GM10248 (cell line): ENCODE measurements around the gene EFCAB8.

Experiments used
- CTCF ChIA-PET: fragments of 300-600 bp; sonication (Branson Sonifier 250); formaldehyde crosslinking; extraction: SDS; loops from one replicate; lab custom pipeline; 2021; ENCODE audit warnings: antibody characterized with exemption; lab: Yijun Ruan, JAX
- POLR2A ChIA-PET: fragments of 350-650 bp; sonication (Branson Sonifier 250); formaldehyde crosslinking; extraction: SDS; loops from one replicate; lab custom pipeline; 2020; ENCODE audit warnings: antibody characterized with exemption; lab: Yijun Ruan, JAX
- DNase-seq: peaks from one replicate; pipeline ENCODE4 v3.0.0; 2012; ENCODE audit errors: extremely low spot score
- TF ChIP-seq, protein P1 (sequence below): IDR thresholded peaks from 2 replicates; pipeline ENCODE4 v1.5.1; 2012; ENCODE audit warnings: mild to moderate bottlenecking, low read depth; ENCODE audit errors: extremely low read depth, missing control alignments, control extremely low read depth

Gene EFCAB8

DNA sequence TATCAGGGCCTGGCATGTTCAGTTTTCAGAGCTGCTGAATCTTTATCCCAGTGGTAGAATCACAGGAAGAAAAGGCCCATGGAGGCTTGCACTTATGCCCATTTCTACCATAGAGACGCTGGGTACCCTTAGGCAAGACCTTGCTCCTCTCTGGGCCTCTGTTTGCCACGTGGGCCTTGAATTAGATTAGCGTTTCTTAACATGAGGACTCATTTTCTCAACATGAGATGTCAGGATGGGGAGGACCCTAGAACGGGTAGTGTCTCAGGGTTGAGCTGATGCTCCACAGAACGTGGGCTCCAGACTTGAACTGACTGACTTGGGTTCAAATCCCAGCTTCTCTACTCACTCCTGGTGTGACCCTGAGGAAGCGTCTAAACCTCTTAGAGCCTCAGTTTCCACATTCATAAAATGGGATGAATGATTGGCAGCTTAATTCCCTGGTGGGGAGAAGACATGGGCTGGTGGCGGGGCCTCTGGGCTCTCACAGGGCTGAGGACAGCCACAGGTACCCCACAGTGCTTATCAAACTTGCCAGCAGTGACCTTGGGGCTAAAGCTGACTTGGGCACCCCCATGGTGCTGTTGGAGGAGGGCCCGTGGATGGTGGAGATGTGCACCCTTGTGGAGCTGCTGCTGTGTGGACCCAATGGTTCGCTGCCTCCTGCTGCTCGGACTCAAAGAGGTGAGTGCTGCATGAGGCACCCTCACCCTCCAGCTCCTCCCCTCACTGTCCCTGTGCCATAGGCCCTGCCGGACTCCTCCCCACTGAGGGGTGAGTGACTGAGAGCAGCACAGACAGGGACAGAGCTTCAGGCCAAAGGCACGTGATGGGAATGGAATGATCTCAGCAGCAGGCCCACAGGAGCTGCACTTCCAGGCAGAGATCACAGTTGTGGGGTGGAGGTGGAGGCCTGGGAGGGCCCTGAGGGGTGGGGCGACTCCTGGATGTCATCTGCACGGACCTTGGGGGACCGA lies 117.3 kb downstream of the EFCAB8 start:
- CTCF ChIA-PET, result interaction anchor here (1.0 to 2.2 kb wide), 3 partner anchors 9 to 11 kb away, joined by 3 to 6 read pairs (median 4); no protein-coding TSS in a partner anchor
- POLR2A ChIA-PET, result no interaction called here

DNA sequence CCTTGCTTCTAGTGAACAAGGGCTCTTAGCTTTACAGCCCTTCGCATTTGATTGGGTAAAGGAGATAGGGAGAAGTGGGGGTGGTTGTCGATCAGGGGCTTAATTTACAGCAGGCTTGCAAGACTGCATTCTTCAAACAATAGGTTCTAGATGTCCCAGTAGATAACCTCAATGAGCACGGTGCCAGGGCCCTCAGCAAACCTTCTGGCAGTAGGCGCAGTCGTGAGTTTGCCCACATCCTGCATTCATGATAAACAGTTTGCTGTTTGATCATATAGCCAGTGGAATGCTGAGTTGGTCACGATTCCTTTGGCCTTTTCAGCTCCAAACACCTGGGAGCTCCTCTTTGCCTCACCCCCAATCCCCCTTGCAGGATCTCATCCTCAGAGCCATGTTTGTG lies 118.0 kb downstream of the EFCAB8 start:
- POLR2A ChIA-PET, result interaction anchor here (0.6 kb wide), 1 partner anchor 152 kb away, joined by 4 read pairs; no protein-coding TSS in a partner anchor

More for the DNA sequence above, 117.3 kb downstream of the EFCAB8 start:
- TF ChIP-seq, protein P1, sequence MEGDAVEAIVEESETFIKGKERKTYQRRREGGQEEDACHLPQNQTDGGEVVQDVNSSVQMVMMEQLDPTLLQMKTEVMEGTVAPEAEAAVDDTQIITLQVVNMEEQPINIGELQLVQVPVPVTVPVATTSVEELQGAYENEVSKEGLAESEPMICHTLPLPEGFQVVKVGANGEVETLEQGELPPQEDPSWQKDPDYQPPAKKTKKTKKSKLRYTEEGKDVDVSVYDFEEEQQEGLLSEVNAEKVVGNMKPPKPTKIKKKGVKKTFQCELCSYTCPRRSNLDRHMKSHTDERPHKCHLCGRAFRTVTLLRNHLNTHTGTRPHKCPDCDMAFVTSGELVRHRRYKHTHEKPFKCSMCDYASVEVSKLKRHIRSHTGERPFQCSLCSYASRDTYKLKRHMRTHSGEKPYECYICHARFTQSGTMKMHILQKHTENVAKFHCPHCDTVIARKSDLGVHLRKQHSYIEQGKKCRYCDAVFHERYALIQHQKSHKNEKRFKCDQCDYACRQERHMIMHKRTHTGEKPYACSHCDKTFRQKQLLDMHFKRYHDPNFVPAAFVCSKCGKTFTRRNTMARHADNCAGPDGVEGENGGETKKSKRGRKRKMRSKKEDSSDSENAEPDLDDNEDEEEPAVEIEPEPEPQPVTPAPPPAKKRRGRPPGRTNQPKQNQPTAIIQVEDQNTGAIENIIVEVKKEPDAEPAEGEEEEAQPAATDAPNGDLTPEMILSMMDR, result no peak
- peak; percentile 5 for DNase-seq

DNA sequence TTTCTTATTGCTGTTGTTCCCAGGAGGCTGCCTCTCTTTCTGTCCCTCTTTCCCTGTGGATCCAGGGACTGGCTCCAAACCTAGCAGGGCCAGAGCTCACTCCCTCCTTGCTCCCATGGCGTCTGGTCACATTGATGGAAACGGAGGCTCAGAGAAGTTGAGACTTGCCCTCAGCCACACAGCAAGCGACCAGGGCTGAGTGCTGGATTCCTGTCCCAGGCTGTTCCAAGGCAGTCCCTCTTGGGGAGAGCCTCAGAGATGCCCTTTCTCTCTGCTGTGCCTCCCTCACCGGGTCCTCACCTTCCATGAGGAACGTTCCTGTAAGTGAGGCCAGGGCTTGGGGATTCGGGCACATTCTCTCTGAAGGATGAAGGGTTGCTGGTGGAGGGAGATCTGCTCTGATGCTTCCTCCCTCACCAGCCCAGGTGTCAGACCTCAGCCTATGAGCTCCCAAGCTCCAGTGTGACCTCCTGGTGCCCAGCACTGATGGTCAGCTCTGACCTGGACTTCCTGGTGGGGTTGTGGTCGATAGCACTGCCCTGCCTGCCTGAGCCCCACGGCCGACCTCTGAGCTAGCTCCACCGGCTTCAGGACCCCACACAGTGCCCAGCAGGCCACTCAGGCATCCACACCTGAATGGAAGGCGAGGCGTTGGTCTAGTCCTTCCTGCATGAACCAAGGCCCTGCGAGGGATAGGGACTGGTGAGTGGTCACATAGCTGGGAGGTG lies 118.7 kb downstream of the EFCAB8 start:
- TF ChIP-seq, protein P1, result no peak
- ChIA-PET POLR2A (interaction anchor here (0.6 kb wide), 1 partner anchor 153 kb away, joined by 4 read pairs; no protein-coding TSS in a partner anchor), CTCF (interaction anchor here (1.0 to 2.2 kb wide), 2 partner anchors 9 to 11 kb away, joined by 3 to 6 read pairs; no protein-coding TSS in a partner anchor)
- DNase-seq, result no peak

More for the DNA sequence above, 118.0 kb downstream of the EFCAB8 start:
- TF ChIP-seq, protein P1, result no peak
- DNase-seq, result no peak
- CTCF ChIA-PET, result interaction anchor here (1.3 to 2.2 kb wide), 2 partner anchors 10 kb away, joined by 3 to 6 read pairs; no protein-coding TSS in a partner anchor

DNA sequence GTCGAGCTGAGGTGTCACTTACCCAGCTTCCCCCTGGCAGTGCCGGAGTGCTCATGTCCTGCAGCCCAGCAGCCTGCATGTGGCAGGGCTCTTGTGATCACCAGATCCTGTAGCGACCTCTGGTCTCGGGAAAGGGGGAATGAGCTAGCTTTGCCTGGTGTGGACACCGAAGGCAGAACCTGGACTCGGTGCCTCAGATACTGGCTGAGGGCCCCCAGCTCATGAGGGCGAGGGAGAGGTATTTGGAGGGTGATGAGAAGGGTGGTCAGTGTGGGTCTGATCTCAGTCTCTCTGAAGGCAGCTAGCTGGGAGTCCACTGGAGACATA lies 119.2 kb downstream of the EFCAB8 start:
- POLR2A ChIA-PET, result no interaction called here
- TF ChIP-seq, protein P1, result no peak
- no peak for DNase-seq
- CTCF ChIA-PET, result interaction anchor here (0.6 to 1.0 kb wide), 2 partner anchors 8 to 1430 kb away, joined by 3 read pairs; no protein-coding TSS in a partner anchor

DNA sequence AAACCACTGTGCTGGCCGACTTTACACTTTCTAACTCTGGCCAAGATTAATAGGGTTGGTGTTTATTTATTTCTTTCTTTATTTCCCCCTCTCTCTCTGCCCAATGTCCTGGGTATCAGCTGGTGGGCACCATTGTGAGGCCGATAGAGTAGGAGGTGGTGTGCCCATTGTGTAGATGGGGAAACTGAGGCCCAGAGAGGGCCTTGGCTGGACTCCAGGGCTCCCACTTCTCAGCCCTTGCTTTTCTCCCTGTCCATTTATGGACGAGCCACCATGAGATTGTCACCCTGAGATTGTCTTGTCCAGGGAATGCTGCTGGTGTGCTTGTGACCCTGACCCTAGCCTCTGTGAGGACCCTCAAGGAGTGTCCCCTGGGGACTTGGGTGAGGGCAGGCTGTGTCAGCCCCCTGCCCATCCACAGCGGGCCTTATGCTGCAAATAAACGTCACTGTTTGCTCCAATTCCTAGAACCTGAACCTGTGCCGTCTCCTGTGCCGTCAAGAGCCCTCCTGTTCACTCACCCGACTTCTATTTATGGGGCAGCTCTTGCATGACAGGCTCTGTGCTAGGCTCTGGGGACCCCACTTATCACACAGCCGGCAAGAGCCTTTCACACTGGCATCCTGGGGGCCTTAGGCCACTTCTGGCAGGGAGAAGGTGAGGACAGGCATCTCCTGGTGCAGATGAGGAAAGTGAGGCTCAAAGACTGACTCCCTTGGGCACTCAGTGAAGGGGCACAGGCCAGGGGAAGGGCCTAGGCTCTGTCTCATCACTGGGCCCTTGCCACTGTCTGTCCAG lies 120.7 kb downstream of the EFCAB8 start:
- TF ChIP-seq, protein P1, result no peak
- DNase-seq, result no peak
- POLR2A ChIA-PET, result no interaction called here
- CTCF ChIA-PET, result no interaction called here
